ENCODE results near the gene KRT72.

KRT72 gene

GRCh38 chr12:52614381-52615207 lies 13.3 kb upstream of the KRT72 start:
- no peak overlapping the region for H3K9ac ChIP-seq (ENCODE audit: low read depth, low read length)
- peaks cover 14% of the 10 kb centered on the region for H3K27me3 ChIP-seq (ENCODE audit: insufficient read depth, low read length)
- H3K36me3 ChIP-seq (ENCODE audit: insufficient read depth, low read depth, low read length): no peaks in the 10 kb centered on the region
- H3K4me3 ChIP-seq (ENCODE audit: low read length): no peak overlapping the region
- no peaks in the 10 kb centered on the region for H3K9me3 ChIP-seq (ENCODE audit: insufficient read depth, low read depth, low read length)
- H3K4me1 ChIP-seq (ENCODE audit: insufficient read depth, low read length): no peaks in the 10 kb centered on the region
- H3K27ac ChIP-seq (ENCODE audit: low read length): no peak overlapping the region

- no peaks in the 10 kb centered on the region for H3K9me3 ChIP-seq (ENCODE audit: insufficient read depth, low read depth, low read length)
- peaks cover 14% of the 10 kb centered on the region for H3K27me3 ChIP-seq (ENCODE audit: insufficient read depth, low read length)
- H3K4me1 ChIP-seq (ENCODE audit: insufficient read depth, low read length): no peaks in the 10 kb centered on the region
- no peak overlapping the region for H3K9ac ChIP-seq (ENCODE audit: low read depth, low read length)
- no peaks in the 10 kb centered on the region for H3K36me3 ChIP-seq (ENCODE audit: insufficient read depth, low read depth, low read length)
- H3K27ac ChIP-seq (ENCODE audit: low read length): no peak overlapping the region
- H3K4me3 ChIP-seq (ENCODE audit: low read length): no peak overlapping the region
Observed at GRCh38 chr12:52613384-52614030, 12.2 kb upstream of the KRT72 start.

- Histone ChIP-seq H3K9ac (ENCODE audit: low read depth, low read length) (no peak overlapping the region), H3K36me3 (ENCODE audit: insufficient read depth, low read depth, low read length) (no peaks in the 10 kb centered on the region), H3K4me1 (ENCODE audit: insufficient read depth, low read length) (no peaks in the 10 kb centered on the region), H3K27ac (ENCODE audit: low read length) (no peak overlapping the region), H3K4me3 (ENCODE audit: low read length) (no peak overlapping the region), H3K9me3 (ENCODE audit: insufficient read depth, low read depth, low read length) (no peaks in the 10 kb centered on the region), H3K27me3 (ENCODE audit: insufficient read depth, low read length) (peaks cover 14% of the 10 kb centered on the region)
Observed at GRCh38 chr12:52612431-52613383, 11.4 kb upstream of the KRT72 start.

- Histone ChIP-seq H3K4me1 (ENCODE audit: insufficient read depth, low read length) (no peaks in the 10 kb centered on the region), H3K9me3 (ENCODE audit: insufficient read depth, low read depth, low read length) (no peaks in the 10 kb centered on the region), H3K4me3 (ENCODE audit: low read length) (no peak overlapping the region), H3K36me3 (ENCODE audit: insufficient read depth, low read depth, low read length) (no peaks in the 10 kb centered on the region), H3K27ac (ENCODE audit: low read length) (no peak overlapping the region), H3K9ac (ENCODE audit: low read depth, low read length) (no peak overlapping the region), H3K27me3 (ENCODE audit: insufficient read depth, low read length) (peaks cover 14% of the 10 kb centered on the region)
Observed at GRCh38 chr12:52611080-52611468, 9.8 kb upstream of the KRT72 start.

- Histone ChIP-seq H3K9ac (ENCODE audit: low read depth, low read length) (no peak overlapping the region), H3K27me3 (ENCODE audit: insufficient read depth, low read length) (peaks cover 14% of the 10 kb centered on the region)
Observed at GRCh38 chr12:52608826-52609630, 7.8 kb upstream of the KRT72 start.

GRCh38 chr12:52608161-52608560 lies 6.9 kb upstream of the KRT72 start:
- H3K27ac ChIP-seq (ENCODE audit: low read length): no peak overlapping the region

More at GRCh38 chr12:52608826-52609630, 7.8 kb upstream of the KRT72 start:
- Histone ChIP-seq H3K4me1 (ENCODE audit: insufficient read depth, low read length) (no peaks in the 10 kb centered on the region), H3K36me3 (ENCODE audit: insufficient read depth, low read depth, low read length) (no peaks in the 10 kb centered on the region), H3K27ac (ENCODE audit: low read length) (no peak overlapping the region), H3K9me3 (ENCODE audit: insufficient read depth, low read depth, low read length) (no peaks in the 10 kb centered on the region), H3K4me3 (ENCODE audit: low read length) (no peak overlapping the region)

GRCh38 chr12:52607314-52607713 lies 6.1 kb upstream of the KRT72 start:
- Histone ChIP-seq H3K9me3 (ENCODE audit: insufficient read depth, low read depth, low read length) (no peaks in the 10 kb centered on the region), H3K27me3 (ENCODE audit: insufficient read depth, low read length) (peaks cover 14% of the 10 kb centered on the region), H3K4me1 (ENCODE audit: insufficient read depth, low read length) (no peaks in the 10 kb centered on the region), H3K9ac (ENCODE audit: low read depth, low read length) (no peak overlapping the region), H3K27ac (ENCODE audit: low read length) (no peak overlapping the region), H3K4me3 (ENCODE audit: low read length) (no peak overlapping the region), H3K36me3 (ENCODE audit: insufficient read depth, low read depth, low read length) (no peaks in the 10 kb centered on the region)

More at GRCh38 chr12:52608161-52608560, 6.9 kb upstream of the KRT72 start:
- Histone ChIP-seq H3K9me3 (ENCODE audit: insufficient read depth, low read depth, low read length) (no peaks in the 10 kb centered on the region), H3K9ac (ENCODE audit: low read depth, low read length) (no peak overlapping the region), H3K27me3 (ENCODE audit: insufficient read depth, low read length) (peaks cover 14% of the 10 kb centered on the region), H3K4me3 (ENCODE audit: low read length) (no peak overlapping the region), H3K4me1 (ENCODE audit: insufficient read depth, low read length) (no peaks in the 10 kb centered on the region), H3K36me3 (ENCODE audit: insufficient read depth, low read depth, low read length) (no peaks in the 10 kb centered on the region)

GRCh38 chr12:52606581-52607218 lies 5.4 kb upstream of the KRT72 start:
- Histone ChIP-seq H3K9me3 (ENCODE audit: insufficient read depth, low read depth, low read length) (no peaks in the 10 kb centered on the region), H3K27ac (ENCODE audit: low read length) (no peak overlapping the region), H3K9ac (ENCODE audit: low read depth, low read length) (no peak overlapping the region), H3K36me3 (ENCODE audit: insufficient read depth, low read depth, low read length) (no peaks in the 10 kb centered on the region), H3K4me3 (ENCODE audit: low read length) (no peak overlapping the region), H3K27me3 (ENCODE audit: insufficient read depth, low read length) (peaks cover 12% of the 10 kb centered on the region), H3K4me1 (ENCODE audit: insufficient read depth, low read length) (no peaks in the 10 kb centered on the region)

- Histone ChIP-seq H3K36me3 (ENCODE audit: insufficient read depth, low read depth, low read length) (no peaks in the 10 kb centered on the region), H3K9ac (ENCODE audit: low read depth, low read length) (no peak overlapping the region), H3K27me3 (ENCODE audit: insufficient read depth, low read length) (peaks cover 6% of the 10 kb centered on the region), H3K9me3 (ENCODE audit: insufficient read depth, low read depth, low read length) (no peaks in the 10 kb centered on the region), H3K27ac (ENCODE audit: low read length) (no peak overlapping the region), H3K4me3 (ENCODE audit: low read length) (no peak overlapping the region), H3K4me1 (ENCODE audit: insufficient read depth, low read length) (no peaks in the 10 kb centered on the region)
Observed at GRCh38 chr12:52606096-52606495, 4.8 kb upstream of the KRT72 start.

- Histone ChIP-seq H3K27ac (ENCODE audit: low read length) (no peak overlapping the region), H3K4me3 (ENCODE audit: low read length) (no peak overlapping the region), H3K9me3 (ENCODE audit: insufficient read depth, low read depth, low read length) (no peaks in the 10 kb centered on the region), H3K36me3 (ENCODE audit: insufficient read depth, low read depth, low read length) (no peaks in the 10 kb centered on the region), H3K4me1 (ENCODE audit: insufficient read depth, low read length) (no peaks in the 10 kb centered on the region), H3K9ac (ENCODE audit: low read depth, low read length) (no peak overlapping the region), H3K27me3 (ENCODE audit: insufficient read depth, low read length) (peaks cover under 1% of the 10 kb centered on the region)
Observed at GRCh38 chr12:52605542-52605941, 4.3 kb upstream of the KRT72 start.

All from iPS-20b (cell line).